Fibroblast of lung (primary cell): ENCODE results near the gene FOXL1.

Experiments
- EZH2 ChIP-seq: IDR thresholded peaks from 2 replicates; pipeline ENCODE4 v1.5.1; 2012; ENCODE audit warnings: low read length, control low read depth, mild to moderate bottlenecking; ENCODE audit errors: missing control alignments
- TF ChIP-seq, protein P1 (sequence below), 2 donors: IDR thresholded peaks in 1 of 2; conservative IDR thresholded peaks in 1 of 2; 1 replicate in 1 of 2; 2 replicates in 1 of 2; pipeline ENCODE4 v1.5.1; 2011 to 2012; ENCODE audit warnings: low read length in 2 of 2, control low read depth in 1 of 2, inconsistent platforms in 1 of 2, low read depth in 1 of 2, mild to moderate bottlenecking in 1 of 2

GRCh38 chr16:86532526-86532815 is 45.9 kb upstream of the FOXL1 start:
- TF ChIP-seq, protein P1, sequence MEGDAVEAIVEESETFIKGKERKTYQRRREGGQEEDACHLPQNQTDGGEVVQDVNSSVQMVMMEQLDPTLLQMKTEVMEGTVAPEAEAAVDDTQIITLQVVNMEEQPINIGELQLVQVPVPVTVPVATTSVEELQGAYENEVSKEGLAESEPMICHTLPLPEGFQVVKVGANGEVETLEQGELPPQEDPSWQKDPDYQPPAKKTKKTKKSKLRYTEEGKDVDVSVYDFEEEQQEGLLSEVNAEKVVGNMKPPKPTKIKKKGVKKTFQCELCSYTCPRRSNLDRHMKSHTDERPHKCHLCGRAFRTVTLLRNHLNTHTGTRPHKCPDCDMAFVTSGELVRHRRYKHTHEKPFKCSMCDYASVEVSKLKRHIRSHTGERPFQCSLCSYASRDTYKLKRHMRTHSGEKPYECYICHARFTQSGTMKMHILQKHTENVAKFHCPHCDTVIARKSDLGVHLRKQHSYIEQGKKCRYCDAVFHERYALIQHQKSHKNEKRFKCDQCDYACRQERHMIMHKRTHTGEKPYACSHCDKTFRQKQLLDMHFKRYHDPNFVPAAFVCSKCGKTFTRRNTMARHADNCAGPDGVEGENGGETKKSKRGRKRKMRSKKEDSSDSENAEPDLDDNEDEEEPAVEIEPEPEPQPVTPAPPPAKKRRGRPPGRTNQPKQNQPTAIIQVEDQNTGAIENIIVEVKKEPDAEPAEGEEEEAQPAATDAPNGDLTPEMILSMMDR (conservative IDR thresholded peaks at IDR 0.05 in 1 of 2, IDR thresholded peaks at IDR 0.05 in 1 of 2; ENCODE audit: low read depth in 1 of 2, low read length in 2 of 2) = no peak
- TF ChIP-seq EZH2 = no peak
